Thyroid gland (tissue), 4 donors: ENCODE results near the gene PTCD2.

Experiments used
- CTCF ChIP-seq, 6 experiments: fragments of 200-600 bp in 3 of 6; fragments of 450-650 bp in 3 of 6; sonication (generic) in 3 of 6; IDR thresholded peaks; one replicate each; pipeline ENCODE4 v1.5.1; 2016 to 2019; ENCODE audit warnings: antibody characterized with exemption in 6 of 6, mild to moderate bottlenecking in 2 of 6, inconsistent platforms in 1 of 6, moderate library complexity in 1 of 6
- POLR2A ChIP-seq, 2 donors: fragments of 450-650 bp; IDR thresholded peaks; one replicate each; pipeline ENCODE4 v1.6.1; 2017; ENCODE audit warnings: antibody characterized with exemption in 2 of 2, mild to moderate bottlenecking in 2 of 2, moderate library complexity in 1 of 2

GRCh38 chr5:72286798-72287197 is 33.4 kb upstream of the PTCD2 start:
- TF ChIP-seq CTCF (IDR thresholded peaks at IDR 0.05) (no peak), POLR2A (IDR thresholded peaks at IDR 0.05) (no peak)
